ENCODE measurements around the gene LYRM2.

- TF ChIP-seq CTCF (IDR thresholded peaks at IDR 0.05 in 2 of 3, conservative IDR thresholded peaks at IDR 0.05 in 1 of 3; ENCODE audit: borderline replicate concordance in 1 of 3, insufficient read depth in 1 of 3, low read depth in 2 of 3, low read length in 2 of 3) (no peak), POLR2A (IDR thresholded peaks at IDR 0.05; ENCODE audit: borderline replicate concordance, extremely low read depth, insufficient read depth, insufficient read length) (no peak), EZH2 (IDR thresholded peaks at IDR 0.05) (no peak), ZFX (IDR thresholded peaks at IDR 0.05) (no peak), JUND (IDR thresholded peaks at IDR 0.05) (no peak)
Measured at GRCh38 chr6:89574910-89575561, 63.5 kb downstream of the LYRM2 start.

Measured in HCT116 (cell line).